H1 (cell line): ENCODE measurements around the gene GPM6B.

Experiments
- BRCA1 ChIP-seq: IDR thresholded peaks from 2 replicates; pipeline ENCODE4 v1.6.1; 2012; ENCODE audit warnings: low read depth, low read length, improper control_type of control experiment
- CTCF ChIP-seq, 3 experiments: IDR thresholded peaks; 1 replicate in 2 of 3; 2 replicates in 1 of 3; pipeline versions ENCODE4 v1.5.1 to v1.6.1; 2011; ENCODE audit warnings: low read length in 3 of 3, mild to moderate bottlenecking in 3 of 3, inconsistent platforms in 2 of 3, low read depth in 1 of 3, moderate library complexity in 1 of 3; ENCODE audit not compliant: insufficient read depth in 1 of 3; ENCODE audit errors: control extremely low read depth in 1 of 3
- EGR1 ChIP-seq: IDR thresholded peaks from 2 replicates; pipeline ENCODE4 v1.6.1; 2011; ENCODE audit warnings: low read depth, low read length, borderline replicate concordance
- KDM1A ChIP-seq: fragments of 200-600, 300-600 bp; sonication (generic); IDR thresholded peaks from 2 replicates; pipeline ENCODE4 v1.7.1; 2016; ENCODE audit warnings: mild to moderate bottlenecking, low read length, borderline replicate concordance
- MAFK ChIP-seq: IDR thresholded peaks from 2 replicates; pipeline ENCODE4 v1.6.1; 2012; ENCODE audit warnings: low read depth, mild to moderate bottlenecking, improper control_type of control experiment, low read length
- POLR2A ChIP-seq, 2 experiments: IDR thresholded peaks; 1 replicate in 1 of 2; 2 replicates in 1 of 2; pipeline ENCODE4 v1.6.1; 2011; ENCODE audit warnings: low read depth in 2 of 2, low read length in 2 of 2, mild to moderate bottlenecking in 2 of 2; ENCODE audit errors: control extremely low read depth in 1 of 2
- RFX5 ChIP-seq: IDR thresholded peaks from 2 replicates; pipeline ENCODE4 v1.6.1; 2011; ENCODE audit warnings: low read depth, low read length, improper control_type of control experiment, borderline replicate concordance
- YY1 ChIP-seq: IDR thresholded peaks from 2 replicates; pipeline ENCODE4 v1.6.1; 2011; ENCODE audit warnings: low read depth, mild to moderate bottlenecking, low read length
- ZNF274 ChIP-seq: IDR thresholded peaks from 2 replicates; pipeline ENCODE4 v1.7.0; 2012; ENCODE audit warnings: low read length, borderline replicate concordance; ENCODE audit errors: extremely low read depth

- TF ChIP-seq POLR2A (IDR thresholded peaks at IDR 0.05; ENCODE audit: control extremely low read depth in 1 of 2, low read depth in 2 of 2, low read length in 2 of 2) (no peak), MAFK (no peak), YY1 (no peak), BRCA1 (no peak), RFX5 (no peak), CTCF (IDR thresholded peaks at IDR 0.05; ENCODE audit: control extremely low read depth in 1 of 3, insufficient read depth in 1 of 3, low read depth in 1 of 3, low read length in 3 of 3) (no peak), ZNF274 (no peak), KDM1A (no peak), EGR1 (no peak)
These were observed 37.1 kb upstream of the GPM6B start for GRCh38 chrX:13854003-13854402.
